ENCODE measurements around the gene ADCY3.

GRCh38 chr2:24920809-24921441, 888 bp upstream of the ADCY3 start:
- TF ChIP-seq ZNF70 (CRISPR knock-in tag; IDR thresholded peaks at IDR 0.05) = no peak
- no peak for TF ChIP-seq POU6F1 (CRISPR knock-in tag; IDR thresholded peaks at IDR 0.05; ENCODE audit: borderline replicate concordance, low read depth)
- TF ChIP-seq ARNTL (CRISPR knock-in tag; IDR thresholded peaks at IDR 0.05; ENCODE audit: borderline replicate concordance, low read depth) = no peak
- TF ChIP-seq TSHZ2 (CRISPR knock-in tag; IDR thresholded peaks at IDR 0.05) = no peak
- TF ChIP-seq ZNF8 (CRISPR knock-in tag; IDR thresholded peaks at IDR 0.05) = no peak
- TF ChIP-seq PPARA (CRISPR knock-in tag; IDR thresholded peaks at IDR 0.05; ENCODE audit: borderline replicate concordance) = no peak
- no peak for TF ChIP-seq CREB5 (CRISPR knock-in tag; IDR thresholded peaks at IDR 0.05; ENCODE audit: low read depth)
- TF ChIP-seq RARB (CRISPR knock-in tag; IDR thresholded peaks at IDR 0.05) = no peak
- no peak for TF ChIP-seq ISL1 (CRISPR knock-in tag; IDR thresholded peaks at IDR 0.05)
- no peak for TF ChIP-seq ZC3H10 (CRISPR knock-in tag; IDR thresholded peaks at IDR 0.05)
- TF ChIP-seq ZFP30 (CRISPR knock-in tag; IDR thresholded peaks at IDR 0.05) = no peak
- no peak for TF ChIP-seq TCF4 (CRISPR knock-in tag; IDR thresholded peaks at IDR 0.05; ENCODE audit: borderline replicate concordance)

All from SK-N-SH treated with all-trans-retinoic acid at 6 μM for 48 hours (cell line).